AG04450 (cell line): ENCODE data around the gene ZNF682. TPM values are rescaled to one million over a fixed set of nuclear protein-coding genes. Genes with fewer than 3 reads are reported as not detected.

Experiments
- CTCF ChIA-PET: fragments of 300-600, 350-600 bp; formaldehyde crosslinking; extraction: SDS; loops from one replicate; lab custom pipeline; 2022; ENCODE audit warnings: antibody characterized with exemption, inconsistent platforms; lab: Charles Lee
- POLR2A ChIA-PET: fragments of 350-600 bp; formaldehyde crosslinking; extraction: SDS; loops from one replicate; lab custom pipeline; 2021; ENCODE audit warnings: antibody characterized with exemption, inconsistent platforms; lab: Yijun Ruan, JAX
- DNase-seq: peaks from one replicate; pipeline ENCODE4 v3.0.0-alpha.2; 2011; ENCODE audit warnings: low read depth, low spot score
- H3K27ac ChIP-seq: one replicate; pipeline ENCODE4 v1.5.1; 2012; ENCODE audit warnings: low read depth, low read length, control low read depth
- H3K27me3 ChIP-seq: one replicate; pipeline ENCODE4 v1.6.0; 2012; ENCODE audit warnings: low read length; ENCODE audit not compliant: control insufficient read depth, insufficient read depth
- H3K4me3 ChIP-seq: 2 replicates; pipeline ENCODE4 v1.5.1; 2011; ENCODE audit warnings: mild to moderate bottlenecking, low read depth, low read length, control low read depth
- H3K9me3 ChIP-seq: 2 replicates; pipeline ENCODE4 v1.5.1; 2012; ENCODE audit warnings: low read length; ENCODE audit not compliant: control insufficient read depth, insufficient read depth
- CTCF ChIP-seq: IDR thresholded peaks from 2 replicates; pipeline ENCODE4 v1.5.1; 2011; ENCODE audit warnings: low read depth, low read length, control low read depth, inconsistent platforms
- polyA plus RNA-seq: library from polyadenylated mRNA; depleted of rRNA; stranded (reverse); fragments of >200 nt; gene quantifications from 2 replicates; pipeline ENCODE4 v1.2.3, GENCODE V29; 2011; rRNA removed
- small RNA-seq: library from RNA; depleted of rRNA; stranded (forward); fragments of <200 nt; gene quantifications from one replicate; pipeline ENCODE3, GENCODE V24; 2012; ENCODE audit warnings: low read depth; ENCODE audit not compliant: insufficient read length

Gene ZNF682
- polyA plus RNA-seq, 1 experiment: 2.0 TPM

DNA sequence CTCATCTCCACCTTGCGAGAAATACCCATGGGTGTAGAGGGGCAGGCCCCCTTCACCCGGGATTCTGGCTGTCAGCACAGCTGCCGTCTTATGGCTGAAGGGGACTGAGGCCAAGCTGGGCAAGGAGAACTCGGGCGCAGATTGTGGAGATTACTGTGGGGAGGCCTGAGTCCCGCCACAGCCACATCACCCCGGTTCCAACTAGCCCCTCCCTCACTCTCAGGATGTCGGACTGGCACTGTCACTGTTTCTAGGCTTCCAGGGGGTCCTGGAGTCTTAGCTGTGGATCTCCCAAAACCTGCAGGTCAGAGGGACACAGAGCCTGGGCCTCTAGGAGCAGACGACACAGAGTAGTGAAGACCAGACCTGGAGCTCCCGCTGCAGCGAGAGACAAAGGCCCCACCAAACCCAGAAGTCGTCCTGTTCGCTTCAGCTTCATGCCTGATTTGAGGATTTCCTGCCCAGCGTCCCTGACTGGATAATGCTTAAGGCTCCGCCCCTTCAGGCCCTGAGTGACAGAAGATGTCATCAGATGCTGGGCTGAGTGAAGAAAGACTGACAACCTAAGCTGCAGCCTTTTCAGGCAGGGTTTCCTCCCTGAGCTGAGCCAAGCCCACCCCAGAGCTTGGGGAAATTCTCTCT lies 82.8 kb downstream of the ZNF682 start:
- no peak for DNase-seq
- POLR2A ChIA-PET: no interaction called here
- Histone ChIP-seq H3K9me3 (peaks cover 24% of the 10 kb centered on the region), H3K27ac (no peak overlapping the region), H3K27me3 (no peaks in the 10 kb centered on the region), H3K4me3 (no peak overlapping the region)
- CTCF ChIA-PET: no interaction called here
- no peak for TF ChIP-seq CTCF

GRCh38 chr19:19955208-19955607 lies 84.1 kb downstream of the ZNF682 start:
- ChIA-PET CTCF (no interaction called here), POLR2A (no interaction called here)
- no peak for TF ChIP-seq CTCF
- Histone ChIP-seq H3K4me3 (no peak overlapping the region), H3K27me3 (no peaks in the 10 kb centered on the region), H3K9me3 (peaks cover 35% of the 10 kb centered on the region), H3K27ac (no peak overlapping the region)
- no peak for DNase-seq

Small RNA genes within 50 kb of the gene (small RNA-seq; reads per million reads assigned to genes)
- not detected for gene AC006539.3

Other genes with a start within 250 kb of the ZNF682 start
- 10.4 and 14.2 TPM in 2 replicates for gene ZNF506, start 217.8 kb downstream of the ZNF682 start, polyA plus RNA-seq
- 2.8 and 4.2 TPM in 2 replicates for gene ZNF253, start 173.6 kb downstream of the ZNF682 start, polyA plus RNA-seq
- gene ZNF93, start 138.6 kb downstream of the ZNF682 start, polyA plus RNA-seq: 4.6 and 4.9 TPM in 2 replicates
- 0.87 and 1.3 TPM in 2 replicates for gene ZNF90, start 38.5 kb upstream of the ZNF682 start, polyA plus RNA-seq
- gene ZNF486, start 127.7 kb upstream of the ZNF682 start, polyA plus RNA-seq: 3.8 and 5.3 TPM in 2 replicates